Prostate gland (tissue), 2 donors: ENCODE data around the gene FUT7. TPM values are rescaled to one million over a fixed set of nuclear protein-coding genes. Genes with fewer than 3 reads are reported as not detected.

ENCODE experiments used
- DNase-seq: peaks from one replicate; pipeline ENCODE4 v3.0.0-alpha.2; 2019; ENCODE audit warnings: low spot score
- H3K27ac ChIP-seq, 2 donors: fragments of 200-600 bp; sonication (generic); 2 replicates each; pipeline ENCODE4 v1.5.1; 2017 to 2019
- H3K27me3 ChIP-seq: fragments of 200-600 bp; sonication (generic); replicated peaks from 2 replicates; pipeline ENCODE4 v1.5.1; 2019; ENCODE audit not compliant: insufficient read depth
- H3K36me3 ChIP-seq, 2 donors: fragments of 200-600 bp; sonication (generic); 1 replicate in 1 of 2; 2 replicates in 1 of 2; pipeline versions ENCODE4 v1.5.1 to v1.8.1; 2017 to 2019
- H3K4me1 ChIP-seq: fragments of 200-600 bp; sonication (generic); replicated peaks from 2 replicates; pipeline ENCODE4 v1.5.1; 2019
- H3K4me3 ChIP-seq, 2 donors: fragments of 200-600 bp; sonication (generic); 2 replicates each; pipeline ENCODE4 v1.5.1; 2017 to 2019
- H3K9me3 ChIP-seq: fragments of 200-600 bp; sonication (generic); 2 replicates; pipeline ENCODE4 v1.5.1; 2017
- POLR2A ChIP-seq: fragments of 450-650 bp; IDR thresholded peaks from one replicate; pipeline ENCODE4 v1.6.1; 2016; ENCODE audit warnings: antibody characterized with exemption, mild to moderate bottlenecking
- POLR2AphosphoS5 ChIP-seq: sonication (generic); formaldehyde crosslinking; IDR thresholded peaks from one replicate; pipeline ENCODE4 v1.6.1; 2017; ENCODE audit warnings: antibody characterized with exemption
- WGBS: methylation state at CpG from one replicate; pipeline ENCODE4 v1.1.5; 2018; 5-methylcytosine and 5-hydroxymethylcytosine counted together
- intact Hi-C: fragments of 100-400 bp; cut with DNase I; formaldehyde crosslinking; loops from one replicate; pipeline ENCODE4 v1.14.2; 2022
- total RNA-seq, 2 donors: library from RNA; depleted of rRNA; stranded (reverse); fragments of >200 nt; gene quantifications; one replicate each; pipeline ENCODE4 v1.1.0, GENCODE V29; 2016
- TF ChIP-seq, protein P1 (sequence below), 4 experiments: fragments of 200-600 bp in 2 of 4; fragments of 450-650 bp in 2 of 4; sonication (generic) in 2 of 4; IDR thresholded peaks; 1 replicate in 3 of 4; 2 replicates in 1 of 4; pipeline ENCODE4 v1.5.1; 2016 to 2019; ENCODE audit warnings: antibody characterized with exemption in 4 of 4, mild to moderate bottlenecking in 2 of 4, moderate library complexity in 2 of 4

The FUT7 gene
- total RNA-seq, 2 donors from 2014 or later: 0.57 TPM; not detected in 1

DNA sequence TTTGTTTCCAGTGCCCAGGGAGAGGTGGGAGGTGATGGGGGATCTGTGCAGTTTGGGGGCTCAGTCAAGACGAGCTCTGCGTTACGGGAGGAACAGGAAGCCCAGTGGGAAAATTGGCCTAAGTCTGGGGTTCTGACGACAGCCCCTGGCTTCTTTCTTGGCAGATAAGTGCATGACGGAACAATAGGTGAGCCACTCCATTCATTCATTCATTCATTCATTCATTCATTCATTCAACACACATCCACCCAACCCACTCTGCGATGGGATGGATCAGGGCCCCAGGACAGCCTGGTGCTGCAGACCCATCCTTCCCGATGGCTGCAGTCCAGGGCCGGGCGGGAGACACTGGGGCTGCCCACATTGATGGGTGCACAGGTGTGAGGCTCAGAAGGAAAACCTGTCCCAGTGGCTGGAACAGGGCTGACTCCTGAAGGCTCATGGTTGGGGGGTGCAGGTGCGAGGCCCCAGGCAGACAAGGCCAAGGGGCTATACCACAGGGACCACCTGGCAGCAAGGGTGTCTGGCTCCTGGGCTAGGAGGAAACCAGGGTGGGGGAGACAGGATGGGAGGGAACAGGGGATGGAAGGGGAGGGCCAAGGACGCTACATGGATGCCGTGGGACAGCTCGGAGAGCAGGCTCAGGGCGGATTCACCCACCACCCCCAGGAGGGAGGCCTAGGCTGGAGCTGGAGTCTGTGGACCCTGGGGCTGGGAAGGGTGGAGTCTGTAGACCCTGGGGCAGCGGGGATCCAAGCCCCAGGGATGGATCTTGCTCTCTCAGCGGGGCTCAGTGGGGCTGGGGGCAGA is 51.0 kb downstream of the FUT7 start:
- H3K36me3 ChIP-seq: no peaks in the 10 kb centered on the region
- peaks cover 1% of the 10 kb centered on the region for H3K27me3 ChIP-seq
- no peak overlapping the region for H3K27ac ChIP-seq
- TF ChIP-seq POLR2A: no peak
- no peak for TF ChIP-seq POLR2AphosphoS5
- TF ChIP-seq, protein P1, sequence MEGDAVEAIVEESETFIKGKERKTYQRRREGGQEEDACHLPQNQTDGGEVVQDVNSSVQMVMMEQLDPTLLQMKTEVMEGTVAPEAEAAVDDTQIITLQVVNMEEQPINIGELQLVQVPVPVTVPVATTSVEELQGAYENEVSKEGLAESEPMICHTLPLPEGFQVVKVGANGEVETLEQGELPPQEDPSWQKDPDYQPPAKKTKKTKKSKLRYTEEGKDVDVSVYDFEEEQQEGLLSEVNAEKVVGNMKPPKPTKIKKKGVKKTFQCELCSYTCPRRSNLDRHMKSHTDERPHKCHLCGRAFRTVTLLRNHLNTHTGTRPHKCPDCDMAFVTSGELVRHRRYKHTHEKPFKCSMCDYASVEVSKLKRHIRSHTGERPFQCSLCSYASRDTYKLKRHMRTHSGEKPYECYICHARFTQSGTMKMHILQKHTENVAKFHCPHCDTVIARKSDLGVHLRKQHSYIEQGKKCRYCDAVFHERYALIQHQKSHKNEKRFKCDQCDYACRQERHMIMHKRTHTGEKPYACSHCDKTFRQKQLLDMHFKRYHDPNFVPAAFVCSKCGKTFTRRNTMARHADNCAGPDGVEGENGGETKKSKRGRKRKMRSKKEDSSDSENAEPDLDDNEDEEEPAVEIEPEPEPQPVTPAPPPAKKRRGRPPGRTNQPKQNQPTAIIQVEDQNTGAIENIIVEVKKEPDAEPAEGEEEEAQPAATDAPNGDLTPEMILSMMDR (IDR thresholded peaks at IDR 0.05): no peak
- 93% methylated on average over 16 of the region's 16 CpGs for WGBS
- intact Hi-C loops: no loop called here
- no peaks in the 10 kb centered on the region for H3K9me3 ChIP-seq
- DNase-seq: no peak
- no peaks in the 10 kb centered on the region for H3K4me1 ChIP-seq
- no peak overlapping the region for H3K4me3 ChIP-seq

Other genes with a start within 250 kb of the FUT7 start
- gene TMEM141, start 240.7 kb downstream of the FUT7 start, total RNA-seq: 100 to 1,000 TPM; 181 to 335 TPM
- gene CCDC183, start 235.8 kb downstream of the FUT7 start, total RNA-seq: 10 to 100 TPM in 1 of 2 donors, 1 to 10 TPM in 1; 9.5 to 45.0 TPM
- 100 to 1,000 TPM in 1 of 2 donors, 10 to 100 TPM in 1; 76.6 to 124 TPM for gene RABL6, start 224.1 kb downstream of the FUT7 start, total RNA-seq
- gene AJM1, start 189.6 kb downstream of the FUT7 start, total RNA-seq: 10 to 100 TPM in 1 of 2 donors, 1 to 10 TPM in 1; 3.6 to 10.1 TPM
- 100 to 1,000 TPM; 139 to 212 TPM for gene PHPT1, start 182.7 kb downstream of the FUT7 start, total RNA-seq
- 10 to 100 TPM in 1 of 2 donors, 1 to 10 TPM in 1; 5.2 to 17.7 TPM for gene MAMDC4, start 179.7 kb downstream of the FUT7 start, total RNA-seq
- 100 to 1,000 TPM; 399 to 528 TPM for gene EDF1, start 165.8 kb downstream of the FUT7 start, total RNA-seq
- gene TRAF2, start 145.6 kb downstream of the FUT7 start, total RNA-seq: 10 to 100 TPM; 23.6 to 24.2 TPM
- gene FBXW5, start 87.3 kb downstream of the FUT7 start, total RNA-seq: 100 to 1,000 TPM; 199 to 304 TPM
- gene C8G, start 86.8 kb downstream of the FUT7 start, total RNA-seq: not detected
- gene LCN12, start 79.8 kb downstream of the FUT7 start, total RNA-seq: 10 to 100 TPM in 1 of 2 donors, 1 to 10 TPM in 1; 4.1 to 13.7 TPM
- 1,000 to 10,000 TPM in 1 of 2 donors, 10 to 100 TPM in 1; 59.4 to 5,242 TPM for gene PTGDS, start 54.6 kb downstream of the FUT7 start, total RNA-seq
- 10 to 100 TPM in 1 of 2 donors, under 1 TPM in 1; 0.41 to 22.5 TPM for gene LCNL1, start 49.1 kb downstream of the FUT7 start, total RNA-seq
- 10 to 100 TPM; 61.6 to 71.8 TPM for gene PAXX, start 39.7 kb downstream of the FUT7 start, total RNA-seq
- 1 to 10 TPM; 4.2 to 6.7 TPM for gene CLIC3, start 35.5 kb downstream of the FUT7 start, total RNA-seq
- 10 to 100 TPM; 27.4 to 79.1 TPM for gene ABCA2, start 3.9 kb downstream of the FUT7 start, total RNA-seq
- 100 to 1,000 TPM; 384 to 427 TPM for gene NPDC1, start 14.1 kb upstream of the FUT7 start, total RNA-seq
- 10 to 100 TPM in 1 of 2 donors, 1 to 10 TPM in 1; 9.8 to 10.9 TPM for gene ENTPD2, start 22.0 kb upstream of the FUT7 start, total RNA-seq
- 10 to 100 TPM in 1 of 2 donors, 1 to 10 TPM in 1; 7.2 to 17.2 TPM for gene SAPCD2, start 38.5 kb upstream of the FUT7 start, total RNA-seq
- 10 to 100 TPM in 1 of 2 donors, 1 to 10 TPM in 1; 8.2 to 19.9 TPM for gene UAP1L1, start 45.4 kb upstream of the FUT7 start, total RNA-seq
- gene MAN1B1, start 54.9 kb upstream of the FUT7 start, total RNA-seq: 100 to 1,000 TPM in 1 of 2 donors, 10 to 100 TPM in 1; 67.4 to 107 TPM
- 100 to 1,000 TPM; 147 to 235 TPM for gene DPP7, start 82.6 kb upstream of the FUT7 start, total RNA-seq
- gene GRIN1, start 107.1 kb upstream of the FUT7 start, total RNA-seq: 1 to 10 TPM in 1 of 2 donors, under 1 TPM in 1; 0.59 to 1.8 TPM
- 100 to 1,000 TPM; 183 to 582 TPM for gene LRRC26, start 138.0 kb upstream of the FUT7 start, total RNA-seq
- gene TMEM210, start 140.0 kb upstream of the FUT7 start, total RNA-seq: 1 to 10 TPM in 1 of 2 donors, not detected in 1; 3.1 TPM
- 10 to 100 TPM; 32.5 to 64.5 TPM for gene ANAPC2, start 156.5 kb upstream of the FUT7 start, total RNA-seq
- 100 to 1,000 TPM; 114 to 124 TPM for gene SSNA1, start 156.6 kb upstream of the FUT7 start, total RNA-seq
- gene TPRN, start 168.7 kb upstream of the FUT7 start, total RNA-seq: 10 to 100 TPM; 26.1 to 30.4 TPM
- 10 to 100 TPM; 35.3 to 47.8 TPM for gene TMEM203, start 173.6 kb upstream of the FUT7 start, total RNA-seq
- gene NDOR1, start 173.6 kb upstream of the FUT7 start, total RNA-seq: 10 to 100 TPM; 18.5 to 31.9 TPM
- gene RNF208, start 190.2 kb upstream of the FUT7 start, total RNA-seq: 1 to 10 TPM; 3.8 to 6.2 TPM
- gene CYSRT1, start 193.1 kb upstream of the FUT7 start, total RNA-seq: 1 to 10 TPM; 2.7 to 4.9 TPM
- not detected for gene RNF224, start 195.4 kb upstream of the FUT7 start, total RNA-seq
- under 1 TPM in 1 of 2 donors, not detected in 1; 0.57 TPM for gene SLC34A3, start 198.8 kb upstream of the FUT7 start, total RNA-seq
- gene TUBB4B, start 209.2 kb upstream of the FUT7 start, total RNA-seq: 100 to 1,000 TPM; 279 to 484 TPM
- 1 to 10 TPM in 1 of 2 donors, not detected in 1; 4.2 TPM for gene STPG3, start 219.2 kb upstream of the FUT7 start, total RNA-seq
- 10 to 100 TPM; 44.9 to 82.1 TPM for gene NELFB, start 223.2 kb upstream of the FUT7 start, total RNA-seq
- gene TOR4A, start 245.6 kb upstream of the FUT7 start, total RNA-seq: 1 to 10 TPM; 1.6 to 7.3 TPM